Effector CD4-positive, alpha-beta T cell (primary cell): ENCODE results near the gene SCLT1.

Experiments
- DNase-seq: peaks from one replicate; pipeline ENCODE4 v3.0.0-alpha.2; 2020

SCLT1 gene

GRCh38 chr4:128837198-128837597, 256.1 kb downstream of the SCLT1 start:
- no peak for DNase-seq

- DNase-seq = no peak
These were observed 257.7 kb downstream of the SCLT1 start for GRCh38 chr4:128835498-128836222.
